Fibroblast of lung (primary cell): ENCODE data around the gene CLPTM1L. TPM values are rescaled to one million over a fixed set of nuclear protein-coding genes. Genes with fewer than 3 reads are reported as not detected.
"Not testable (repeated sequence)": the region's sequence is repeated elsewhere in the genome, so short reads cannot be mapped to it uniquely, and the experiment has no call there.

Source experiments
- DNase-seq, 2 donors: peaks; one replicate each; pipeline versions ENCODE4 v3.0.0 to v3.0.0-alpha.2; 2010; ENCODE audit warnings: low read depth in 2 of 2
- H2AFZ ChIP-seq: 2 replicates; pipeline ENCODE4 v1.5.1; 2012; ENCODE audit warnings: low read length, control low read depth, inconsistent platforms
- H3K27ac ChIP-seq: 2 replicates; pipeline ENCODE4 v1.5.1; 2011; ENCODE audit warnings: low read length, control low read depth; ENCODE audit not compliant: insufficient read depth
- H3K27me3 ChIP-seq: 2 replicates; pipeline ENCODE4 v1.5.1; 2011; ENCODE audit warnings: mild to moderate bottlenecking, low read length; ENCODE audit not compliant: control insufficient read depth, insufficient read depth
- H3K36me3 ChIP-seq: 2 replicates; pipeline ENCODE4 v1.5.1; 2011; ENCODE audit warnings: low read length; ENCODE audit not compliant: control insufficient read depth, insufficient read depth
- H3K4me1 ChIP-seq: 2 replicates; pipeline ENCODE4 v1.5.1; 2011; ENCODE audit warnings: low read length; ENCODE audit not compliant: control insufficient read depth, insufficient read depth; ENCODE audit errors: extremely low read depth
- H3K4me2 ChIP-seq: 2 replicates; pipeline ENCODE4 v1.5.1; 2011; ENCODE audit warnings: low read length, control low read depth; ENCODE audit not compliant: insufficient read depth; ENCODE audit errors: extremely low read depth
- H3K4me3 ChIP-seq, 4 experiments: fragments of 200-600 bp in 1 of 4; sonication (generic) in 1 of 4; replicated peaks in 1 of 4; 2 replicates each; pipeline ENCODE4 v1.5.1; 2011 to 2016; ENCODE audit warnings: low read length in 4 of 4, low read depth in 3 of 4, mild to moderate bottlenecking in 3 of 4, control low read depth in 2 of 4, inconsistent platforms in 1 of 4, mixed read lengths in 1 of 4; ENCODE audit not compliant: insufficient read depth in 1 of 4; ENCODE audit errors: control extremely low read depth in 1 of 4
- H3K79me2 ChIP-seq: 2 replicates; pipeline ENCODE4 v1.5.1; 2012; ENCODE audit warnings: mild to moderate bottlenecking, low read length, inconsistent platforms; ENCODE audit not compliant: control insufficient read depth, insufficient read depth
- H3K9ac ChIP-seq: 2 replicates; pipeline ENCODE4 v1.5.1; 2011; ENCODE audit warnings: mild to moderate bottlenecking, low read length, control low read depth; ENCODE audit not compliant: insufficient read depth
- H3K9me3 ChIP-seq: 2 replicates; pipeline ENCODE4 v1.5.1; 2012; ENCODE audit warnings: low read depth, low read length; ENCODE audit not compliant: control insufficient read depth, insufficient read depth
- H4K20me1 ChIP-seq: 2 replicates; pipeline ENCODE4 v1.5.1; 2011; ENCODE audit warnings: low read length; ENCODE audit not compliant: control insufficient read depth, insufficient read depth; ENCODE audit errors: extremely low read depth
- EZH2 ChIP-seq: IDR thresholded peaks from 2 replicates; pipeline ENCODE4 v1.5.1; 2012; ENCODE audit warnings: low read length, control low read depth, mild to moderate bottlenecking; ENCODE audit errors: missing control alignments
- polyA plus RNA-seq, 2 donors: library from polyadenylated mRNA; depleted of rRNA in 1 of 2; stranded (reverse) in 1 of 2; unstranded in 1 of 2; fragments of >200 nt; gene quantifications; 2 replicates each; pipeline ENCODE4 v1.2.1, GENCODE V29; 2011 to 2012; ENCODE audit warnings: missing spikeins in 1 of 2
- total RNA-seq: library from RNA; depleted of rRNA; stranded (reverse); fragments of >200 nt; gene quantifications from 2 replicates; pipeline ENCODE4 v1.2.1, GENCODE V29; 2014
- TF ChIP-seq, protein P1 (sequence below), 2 donors: IDR thresholded peaks in 1 of 2; conservative IDR thresholded peaks in 1 of 2; 1 replicate in 1 of 2; 2 replicates in 1 of 2; pipeline ENCODE4 v1.5.1; 2011 to 2012; ENCODE audit warnings: low read length in 2 of 2, control low read depth in 1 of 2, inconsistent platforms in 1 of 2, low read depth in 1 of 2, mild to moderate bottlenecking in 1 of 2

The CLPTM1L gene
- total and polyA plus RNA-seq, 2 donors (not counting 1 experiment from before 2014, with no cell fraction given): 89.3 to 215 TPM

- Histone ChIP-seq H2AFZ (no peak overlapping the region), H3K27me3 (no peaks in the 10 kb centered on the region), H4K20me1 (no peaks in the 10 kb centered on the region), H3K27ac (no peak overlapping the region), H3K4me2 (no peak overlapping the region), H3K4me3 (no peak overlapping the region), H3K4me1 (no peaks in the 10 kb centered on the region), H3K9ac (no peak overlapping the region), H3K79me2 (no peaks in the 10 kb centered on the region), H3K36me3 (no peaks in the 10 kb centered on the region), H3K9me3 (no peaks in the 10 kb centered on the region)
- no peak for DNase-seq
- TF ChIP-seq EZH2: no peak
- TF ChIP-seq, protein P1, sequence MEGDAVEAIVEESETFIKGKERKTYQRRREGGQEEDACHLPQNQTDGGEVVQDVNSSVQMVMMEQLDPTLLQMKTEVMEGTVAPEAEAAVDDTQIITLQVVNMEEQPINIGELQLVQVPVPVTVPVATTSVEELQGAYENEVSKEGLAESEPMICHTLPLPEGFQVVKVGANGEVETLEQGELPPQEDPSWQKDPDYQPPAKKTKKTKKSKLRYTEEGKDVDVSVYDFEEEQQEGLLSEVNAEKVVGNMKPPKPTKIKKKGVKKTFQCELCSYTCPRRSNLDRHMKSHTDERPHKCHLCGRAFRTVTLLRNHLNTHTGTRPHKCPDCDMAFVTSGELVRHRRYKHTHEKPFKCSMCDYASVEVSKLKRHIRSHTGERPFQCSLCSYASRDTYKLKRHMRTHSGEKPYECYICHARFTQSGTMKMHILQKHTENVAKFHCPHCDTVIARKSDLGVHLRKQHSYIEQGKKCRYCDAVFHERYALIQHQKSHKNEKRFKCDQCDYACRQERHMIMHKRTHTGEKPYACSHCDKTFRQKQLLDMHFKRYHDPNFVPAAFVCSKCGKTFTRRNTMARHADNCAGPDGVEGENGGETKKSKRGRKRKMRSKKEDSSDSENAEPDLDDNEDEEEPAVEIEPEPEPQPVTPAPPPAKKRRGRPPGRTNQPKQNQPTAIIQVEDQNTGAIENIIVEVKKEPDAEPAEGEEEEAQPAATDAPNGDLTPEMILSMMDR (conservative IDR thresholded peaks at IDR 0.05 in 1 of 2, IDR thresholded peaks at IDR 0.05 in 1 of 2; ENCODE audit: low read depth in 1 of 2, low read length in 2 of 2): no peak
Observed at GRCh38 chr5:1288439-1289335, 56.2 kb downstream of the CLPTM1L start.

GRCh38 chr5:1285883-1286291 lies 59.0 kb downstream of the CLPTM1L start:
- no peaks in the 10 kb centered on the region for H3K9me3 ChIP-seq
- H3K9ac ChIP-seq: no peak overlapping the region
- no peaks in the 10 kb centered on the region for H3K27me3 ChIP-seq
- no peaks in the 10 kb centered on the region for H3K4me1 ChIP-seq
- no peak overlapping the region for H3K4me2 ChIP-seq
- no peak overlapping the region for H2AFZ ChIP-seq
- no peaks in the 10 kb centered on the region for H4K20me1 ChIP-seq
- H3K36me3 ChIP-seq: no peaks in the 10 kb centered on the region
- TF ChIP-seq, protein P1 (conservative IDR thresholded peaks at IDR 0.05 in 1 of 2, IDR thresholded peaks at IDR 0.05 in 1 of 2; ENCODE audit: low read depth in 1 of 2, low read length in 2 of 2): no peak
- no peak for TF ChIP-seq EZH2
- no peaks in the 10 kb centered on the region for H3K79me2 ChIP-seq
- no peak for DNase-seq
- no peak overlapping the region for H3K4me3 ChIP-seq
- H3K27ac ChIP-seq: no peak overlapping the region

DNA sequence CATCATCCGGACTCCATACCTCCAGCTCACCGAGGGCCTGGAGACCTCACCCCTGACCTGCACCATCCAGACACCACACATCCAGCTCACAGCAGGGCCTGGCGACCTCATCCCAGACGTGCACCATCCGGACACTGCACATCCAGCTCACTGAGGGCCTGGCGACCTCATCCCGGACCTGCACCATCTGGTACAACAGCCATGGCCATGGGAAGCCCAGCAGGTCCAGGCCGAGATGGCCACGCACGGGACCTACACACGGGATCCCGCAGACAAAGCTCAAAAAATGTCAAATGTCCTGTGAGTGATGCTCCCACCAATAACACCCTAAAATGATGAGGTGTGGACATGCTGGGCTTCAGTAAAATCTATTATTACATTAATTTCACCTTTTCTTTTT lies 59.8 kb downstream of the CLPTM1L start:
- H4K20me1 ChIP-seq: no peaks in the 10 kb centered on the region
- no peaks in the 10 kb centered on the region for H3K9me3 ChIP-seq
- no peak overlapping the region for H3K4me2 ChIP-seq
- H3K27ac ChIP-seq: no peak overlapping the region
- H2AFZ ChIP-seq: no peak overlapping the region
- no peak overlapping the region for H3K4me3 ChIP-seq
- TF ChIP-seq, protein P1 (conservative IDR thresholded peaks at IDR 0.05 in 1 of 2, IDR thresholded peaks at IDR 0.05 in 1 of 2; ENCODE audit: low read depth in 1 of 2, low read length in 2 of 2): no peak
- no peak for TF ChIP-seq EZH2
- no peaks in the 10 kb centered on the region for H3K36me3 ChIP-seq
- no peaks in the 10 kb centered on the region for H3K79me2 ChIP-seq
- no peak overlapping the region for H3K9ac ChIP-seq
- H3K27me3 ChIP-seq: no peaks in the 10 kb centered on the region
- DNase-seq: no peak
- no peaks in the 10 kb centered on the region for H3K4me1 ChIP-seq

DNA sequence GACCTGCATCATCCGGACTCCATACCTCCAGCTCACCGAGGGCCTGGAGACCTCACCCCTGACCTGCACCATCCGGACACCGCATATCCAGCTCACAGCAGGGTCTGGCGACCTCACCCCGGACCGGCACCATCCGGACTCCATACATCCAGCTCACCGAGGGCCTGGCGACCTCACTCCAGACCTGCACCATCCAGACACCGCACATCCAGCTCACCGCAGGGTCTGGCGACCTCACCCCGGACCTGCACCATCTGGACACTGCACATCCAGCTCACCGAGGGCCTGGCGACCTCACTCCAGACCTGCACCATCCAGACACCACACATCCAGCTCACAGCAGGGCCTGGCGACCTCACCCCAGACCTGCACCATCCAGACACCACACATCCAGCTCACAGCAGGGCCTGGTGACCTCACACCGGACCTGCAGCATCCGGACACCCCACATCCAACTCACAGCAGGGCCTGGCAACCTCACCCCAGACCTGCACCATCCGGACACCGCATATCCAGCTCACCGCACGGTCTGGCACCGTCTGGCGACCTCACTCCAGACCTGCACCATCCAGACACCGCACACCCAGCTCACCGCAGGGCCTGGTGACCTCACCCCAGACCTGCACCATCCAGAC lies 60.4 kb downstream of the CLPTM1L start:
- not testable (repeated sequence) for H3K4me2 ChIP-seq, H3K27me3 ChIP-seq, H3K4me1 ChIP-seq, H2AFZ ChIP-seq, DNase-seq, H3K27ac ChIP-seq, H3K79me2 ChIP-seq, H3K4me3 ChIP-seq, H3K36me3 ChIP-seq, H3K9ac ChIP-seq, H3K9me3 ChIP-seq, H4K20me1 ChIP-seq
